ENCODE measurements around the gene P2RX1.
"Not testable (repeated sequence)": the region's sequence is repeated elsewhere in the genome, so short reads cannot be mapped to it uniquely, and the experiment has no call there.

The P2RX1 gene

GRCh38 chr17:3956983-3957382 is 40.7 kb upstream of the P2RX1 start:
- TF ChIP-seq ZNF274 (IDR thresholded peaks at IDR 0.05; ENCODE audit: low read depth, low read length) = no peak

DNA sequence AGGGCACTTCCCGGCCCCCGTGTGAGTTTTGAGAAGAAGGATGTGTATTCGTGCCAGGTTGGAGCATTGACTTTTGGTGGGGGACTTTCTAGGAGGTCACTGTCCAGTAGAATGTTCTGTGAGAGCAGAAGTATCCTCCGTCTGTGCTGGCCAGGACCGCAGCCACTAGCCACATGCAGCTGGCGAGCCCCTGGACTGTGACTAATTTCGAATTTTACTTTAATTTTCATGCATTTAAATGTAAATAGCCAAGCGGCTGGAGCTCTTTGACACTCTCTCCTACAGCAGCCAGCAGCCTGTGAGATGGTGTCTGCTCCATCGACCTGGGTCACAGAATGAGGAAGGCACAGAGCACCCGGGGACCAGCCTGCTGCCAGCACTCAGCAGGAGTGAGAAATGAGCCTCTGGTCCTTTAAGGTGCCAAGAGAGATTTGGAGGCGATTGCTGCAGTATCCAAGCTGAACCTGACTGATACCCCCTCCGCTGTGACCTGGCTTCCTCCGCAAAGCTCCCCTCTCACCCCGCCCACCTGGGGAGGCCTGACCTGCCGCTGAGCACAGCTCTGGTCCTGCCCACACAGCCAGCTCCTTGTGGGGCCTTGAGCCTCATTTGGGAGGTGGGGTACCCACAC is 40.2 kb upstream of the P2RX1 start:
- no peak for TF ChIP-seq ZNF274 (IDR thresholded peaks at IDR 0.05; ENCODE audit: low read depth, low read length)
- no peak overlapping the region for H3K4me3 ChIP-seq (ENCODE audit: low read length)

More at GRCh38 chr17:3956983-3957382, 40.7 kb upstream of the P2RX1 start:
- H3K4me3 ChIP-seq (ENCODE audit: low read length) = no peak overlapping the region

DNA sequence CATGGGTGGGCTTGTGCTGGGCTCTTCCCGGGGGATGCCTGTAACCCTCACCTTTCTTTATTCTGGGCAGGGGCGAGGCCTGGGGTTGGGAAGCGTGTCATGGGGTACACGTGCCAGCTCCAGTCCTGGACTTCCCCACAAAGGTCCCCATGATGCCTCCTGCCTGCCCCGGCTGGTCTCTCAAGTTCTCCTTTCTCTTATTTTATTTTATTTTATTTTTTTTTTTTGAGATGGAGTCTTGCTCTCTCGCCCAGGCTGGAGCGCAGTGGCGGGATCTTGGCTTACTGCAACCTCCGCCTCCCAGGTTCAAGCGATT is 39.4 kb upstream of the P2RX1 start:
- no peak for TF ChIP-seq ZNF274 (IDR thresholded peaks at IDR 0.05; ENCODE audit: low read depth, low read length)

GRCh38 chr17:3954976-3955672 is 38.9 kb upstream of the P2RX1 start:
- no peak for TF ChIP-seq ZNF274 (IDR thresholded peaks at IDR 0.05; ENCODE audit: low read depth, low read length)
- H3K4me3 ChIP-seq (ENCODE audit: low read length) = no peak overlapping the region

More for the DNA sequence above, 39.4 kb upstream of the P2RX1 start:
- no peak overlapping the region for H3K4me3 ChIP-seq (ENCODE audit: low read length)

GRCh38 chr17:3954086-3954485 is 37.8 kb upstream of the P2RX1 start:
- H3K4me3 ChIP-seq (ENCODE audit: low read length) = no peak overlapping the region
- TF ChIP-seq ZNF274 (IDR thresholded peaks at IDR 0.05; ENCODE audit: low read depth, low read length) = no peak

DNA sequence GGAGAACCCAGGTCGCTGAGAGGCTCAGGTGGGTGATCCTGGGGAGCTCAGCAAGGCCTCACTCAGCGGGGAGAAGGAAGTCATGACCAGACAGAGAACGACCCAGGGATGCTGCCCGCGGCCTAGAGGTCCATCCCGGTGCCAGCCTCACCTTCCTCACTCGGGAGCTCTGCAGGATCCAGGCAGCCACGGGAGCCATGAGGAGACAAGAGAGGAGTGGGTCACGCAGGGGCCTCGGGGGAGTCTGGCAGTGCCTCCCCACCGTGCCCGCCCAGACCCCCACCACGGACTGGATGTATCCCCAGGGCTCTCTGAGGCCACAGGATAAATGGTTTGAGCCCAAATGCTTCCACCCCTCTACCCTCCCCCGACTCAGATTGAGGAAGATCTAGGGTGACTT is 37.3 kb upstream of the P2RX1 start:
- no peak for TF ChIP-seq ZNF274 (IDR thresholded peaks at IDR 0.05; ENCODE audit: low read depth, low read length)
- H3K4me3 ChIP-seq (ENCODE audit: low read length) = no peak overlapping the region

- no peak overlapping the region for H3K4me3 ChIP-seq (ENCODE audit: low read length)
- no peak for TF ChIP-seq ZNF274 (IDR thresholded peaks at IDR 0.05; ENCODE audit: low read depth, low read length)
Measured at GRCh38 chr17:3952186-3952585, 35.9 kb upstream of the P2RX1 start.

DNA sequence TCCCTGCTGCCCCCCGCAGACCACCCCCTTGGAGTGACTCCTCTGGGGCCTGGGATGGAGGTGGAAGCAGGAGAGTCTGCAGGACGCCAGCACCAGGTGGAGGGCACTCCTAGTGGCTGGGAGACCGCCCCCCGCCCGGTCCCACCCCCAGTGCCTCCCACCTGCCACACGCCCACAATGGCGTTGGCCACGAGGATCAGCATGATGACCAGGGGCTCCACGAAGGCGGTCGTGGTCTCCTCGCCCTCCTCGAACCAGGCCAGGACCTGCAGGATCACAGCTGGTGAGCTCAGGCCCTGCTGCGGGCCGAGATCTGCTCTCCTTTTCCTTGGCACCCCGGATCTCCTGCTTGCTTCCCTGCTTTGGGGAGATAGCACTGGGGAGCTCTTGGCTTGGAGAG is 35.2 kb upstream of the P2RX1 start:
- TF ChIP-seq ZNF274 (IDR thresholded peaks at IDR 0.05; ENCODE audit: low read depth, low read length) = no peak
- H3K4me3 ChIP-seq (ENCODE audit: low read length) = no peak overlapping the region

- H3K4me3 ChIP-seq (ENCODE audit: low read length) = no peak overlapping the region
- TF ChIP-seq ZNF274 (IDR thresholded peaks at IDR 0.05; ENCODE audit: low read depth, low read length) = no peak
Measured at GRCh38 chr17:3951003-3951402, 34.7 kb upstream of the P2RX1 start.

- no peak for TF ChIP-seq ZNF274 (IDR thresholded peaks at IDR 0.05; ENCODE audit: low read depth, low read length)
- no peak overlapping the region for H3K4me3 ChIP-seq (ENCODE audit: low read length)
Measured at GRCh38 chr17:3950584-3950983, 34.3 kb upstream of the P2RX1 start.

- no peak overlapping the region for H3K4me3 ChIP-seq (ENCODE audit: low read length)
- no peak for TF ChIP-seq ZNF274 (IDR thresholded peaks at IDR 0.05; ENCODE audit: low read depth, low read length)
Measured at GRCh38 chr17:3949418-3949817, 33.2 kb upstream of the P2RX1 start.

- not testable (repeated sequence) for H3K4me3 ChIP-seq (ENCODE audit: low read length)
Measured at GRCh38 chr17:3948551-3948950, 32.3 kb upstream of the P2RX1 start.

DNA sequence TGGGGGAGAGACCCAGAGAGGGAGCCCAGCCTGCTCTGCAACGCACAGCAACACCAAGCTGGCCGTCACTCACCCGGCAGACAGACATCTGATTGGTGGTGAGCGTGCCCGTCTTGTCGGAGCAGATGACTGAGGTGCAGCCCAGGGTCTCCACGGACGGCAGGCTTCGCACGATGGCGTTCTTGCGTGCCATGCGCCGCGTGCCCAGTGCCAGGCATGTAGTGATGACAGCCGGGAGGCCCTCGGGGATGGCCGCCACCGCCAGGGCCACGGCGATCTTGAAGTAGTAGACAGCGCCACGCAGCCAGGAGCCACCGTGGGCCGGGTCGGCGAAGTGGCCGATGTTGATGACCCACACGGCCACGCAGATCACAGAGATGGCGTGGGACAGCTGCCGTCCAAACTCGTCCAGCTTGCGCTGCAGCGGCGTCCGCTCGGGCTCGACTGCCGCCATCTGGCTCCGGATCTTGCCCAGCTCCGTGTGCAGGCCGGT is 31.1 kb upstream of the P2RX1 start:
- no peak for TF ChIP-seq ZNF274 (IDR thresholded peaks at IDR 0.05; ENCODE audit: low read depth, low read length)

GRCh38 chr17:3946711-3947235 is 30.5 kb upstream of the P2RX1 start:
- no peak overlapping the region for H3K4me3 ChIP-seq (ENCODE audit: low read length)
- TF ChIP-seq ZNF274 (IDR thresholded peaks at IDR 0.05; ENCODE audit: low read depth, low read length) = no peak

More for the DNA sequence above, 31.1 kb upstream of the P2RX1 start:
- H3K4me3 ChIP-seq (ENCODE audit: low read length) = no peak overlapping the region

Data from GM08714 (cell line).